SK-N-SH treated with all-trans-retinoic acid at 6 μM for 48 hours (cell line): ENCODE results near the gene LPAR2.

Experiments used
- ARNTL ChIP-seq: fragments of 450-650 bp; formaldehyde crosslinking; IDR thresholded peaks from 2 replicates; pipeline ENCODE4 v1.5.0; 2020; ENCODE audit warnings: low read depth, mild to moderate bottlenecking, moderate library complexity, borderline replicate concordance
- PATZ1 ChIP-seq: fragments of 250-450 bp; sonication (Bioruptor Pico); IDR thresholded peaks from 2 replicates; pipeline ENCODE4 v1.8.0; 2020; ENCODE audit warnings: mild to moderate bottlenecking, moderate library complexity, borderline replicate concordance
- PPARA ChIP-seq: fragments of 250-450 bp; sonication (Bioruptor Pico); IDR thresholded peaks from 2 replicates; pipeline ENCODE4 v1.5.0; 2020; ENCODE audit warnings: mild to moderate bottlenecking, borderline replicate concordance
- ZFP3 ChIP-seq: fragments of 250-450 bp; sonication (Bioruptor Pico); IDR thresholded peaks from 2 replicates; pipeline ENCODE4 v1.5.0; 2020; ENCODE audit warnings: mild to moderate bottlenecking, moderate library complexity

GRCh38 chr19:19606021-19606420 lies 22.0 kb downstream of the LPAR2 start:
- TF ChIP-seq PATZ1: no peak
- no peak for TF ChIP-seq ARNTL
- no peak for TF ChIP-seq ZFP3 (CRISPR knock-in tag)
- TF ChIP-seq PPARA (CRISPR knock-in tag): no peak
